LNCaP clone FGC (cell line): ENCODE measurements around the gene MRPS27.

Experiments used
- DNase-seq: peaks from one replicate; pipeline ENCODE4 v3.0.0-alpha.2; 2011; ENCODE audit warnings: low read depth
- H3K4me3 ChIP-seq: 2 replicates; pipeline ENCODE4 v1.5.1; 2011; ENCODE audit warnings: mild to moderate bottlenecking, low read depth, low read length, control low read depth
- CTCF ChIP-seq: IDR thresholded peaks from 2 replicates; pipeline ENCODE4 v1.5.1; 2012; ENCODE audit warnings: mild to moderate bottlenecking; ENCODE audit not compliant: control insufficient read depth, insufficient read depth; ENCODE audit errors: extremely low read depth

The MRPS27 gene

GRCh38 chr5:72203251-72203845 lies 116.7 kb downstream of the MRPS27 start:
- TF ChIP-seq CTCF = no peak
- no peak for DNase-seq
- no peak overlapping the region for H3K4me3 ChIP-seq

- no peak for DNase-seq
- no peak for TF ChIP-seq CTCF
These were observed 117.7 kb downstream of the MRPS27 start for GRCh38 chr5:72202331-72202825.

GRCh38 chr5:72199681-72200080 lies 120.4 kb downstream of the MRPS27 start:
- no peak overlapping the region for H3K4me3 ChIP-seq
- DNase-seq = no peak
- no peak for TF ChIP-seq CTCF

More at GRCh38 chr5:72202331-72202825, 117.7 kb downstream of the MRPS27 start:
- H3K4me3 ChIP-seq = no peak overlapping the region

GRCh38 chr5:72197393-72197792 lies 122.6 kb downstream of the MRPS27 start:
- TF ChIP-seq CTCF = no peak
- H3K4me3 ChIP-seq = no peak overlapping the region
- no peak for DNase-seq

- no peak for TF ChIP-seq CTCF
- no peak overlapping the region for H3K4me3 ChIP-seq
- DNase-seq = no peak
These were observed 124.5 kb downstream of the MRPS27 start for GRCh38 chr5:72195581-72195980.

- DNase-seq = no peak
- H3K4me3 ChIP-seq = no peak overlapping the region
- no peak for TF ChIP-seq CTCF
These were observed 125.2 kb downstream of the MRPS27 start for GRCh38 chr5:72194846-72195245.

- no peak for DNase-seq
- no peak overlapping the region for H3K4me3 ChIP-seq
- TF ChIP-seq CTCF = no peak
These were observed 128.6 kb downstream of the MRPS27 start for GRCh38 chr5:72191404-72191803.
